ENCODE results near the gene SPATA46. TPM values are rescaled to one million over a fixed set of nuclear protein-coding genes. Genes with fewer than 3 reads are reported as not detected.

SPATA46 gene, protein sequence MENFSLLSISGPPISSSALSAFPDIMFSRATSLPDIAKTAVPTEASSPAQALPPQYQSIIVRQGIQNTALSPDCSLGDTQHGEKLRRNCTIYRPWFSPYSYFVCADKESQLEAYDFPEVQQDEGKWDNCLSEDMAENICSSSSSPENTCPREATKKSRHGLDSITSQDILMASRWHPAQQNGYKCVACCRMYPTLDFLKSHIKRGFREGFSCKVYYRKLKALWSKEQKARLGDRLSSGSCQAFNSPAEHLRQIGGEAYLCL
- total RNA-seq (2011; cell fraction: chromatin; rRNA removed; ENCODE audit: low replicate concordance): not detected in 2 replicates
- total RNA-seq (2011; cell fraction: nucleolus; rRNA removed): not detected in 2 replicates
- total RNA-seq (2011; cell fraction: nucleoplasm; rRNA removed): not detected in 2 replicates
- total RNA-seq (2014; rRNA removed) (not detected in 2 replicates), total RNA-seq (2014; rRNA removed; fragmentation: Illumina TruSeq; extraction: Trizol) (not detected in 2 replicates), total RNA-seq (2015; rRNA removed; fragmentation: Illumina TruSeq; extraction: Trizol) (not detected in 2 replicates), total RNA-seq (2021) (not detected in 2 replicates), polyA plus RNA-seq (2011; rRNA removed) (0.04 TPM in 2 replicates), polyA plus RNA-seq (2014; fragmentation: Illumina TruSeq; extraction: Trizol) (not detected in 2 replicates), polyA plus RNA-seq (2014; fragmentation: Nextera tagmentation; extraction: Ambion mirVana) (under 1 TPM in 1 of 2 experiments, not detected in 1; 0.11 TPM), polyA plus RNA-seq (2014; rRNA removed) (not detected in 2 replicates), polyA minus RNA-seq (2011; rRNA and poly(A)+ RNA removed) (not detected in 2 replicates), Bru-seq, nascent RNA (percentile 15 among the genes with signal in this experiment), BruChase-seq, experiment 1, labeled RNA remaining after a 2-hour chase (percentile 13 among the genes with signal in this experiment), BruChase-seq, experiment 2, labeled RNA remaining after a 6-hour chase (percentile 33 among the genes with signal in this experiment)
- polyA plus RNA-seq (2011; cell fraction: cytosol; rRNA removed): 0.03 TPM in 1 of 2 replicates, not detected in the other
- polyA plus RNA-seq (2011; cell fraction: nucleus; rRNA removed): 0.14 TPM in 1 of 2 replicates, not detected in the other
- polyA plus RNA-seq (2012): 0.15 TPM in 1 of 2 replicates, not detected in the other
- polyA minus RNA-seq (2011; cell fraction: cytosol; rRNA and poly(A)+ RNA removed): not detected in 2 replicates
- not detected in 2 replicates for polyA minus RNA-seq (2011; cell fraction: nucleus; rRNA and poly(A)+ RNA removed)
- long read RNA-seq, experiment 1: 0 reads
- long read RNA-seq, experiment 2, partial matches to known transcripts: 0 of 2 reads
- long read RNA-seq, experiment 2, other reads (novel, unspliced or antisense): 2 of 2 reads
- long read RNA-seq, experiment 3: 0 reads

DNA sequence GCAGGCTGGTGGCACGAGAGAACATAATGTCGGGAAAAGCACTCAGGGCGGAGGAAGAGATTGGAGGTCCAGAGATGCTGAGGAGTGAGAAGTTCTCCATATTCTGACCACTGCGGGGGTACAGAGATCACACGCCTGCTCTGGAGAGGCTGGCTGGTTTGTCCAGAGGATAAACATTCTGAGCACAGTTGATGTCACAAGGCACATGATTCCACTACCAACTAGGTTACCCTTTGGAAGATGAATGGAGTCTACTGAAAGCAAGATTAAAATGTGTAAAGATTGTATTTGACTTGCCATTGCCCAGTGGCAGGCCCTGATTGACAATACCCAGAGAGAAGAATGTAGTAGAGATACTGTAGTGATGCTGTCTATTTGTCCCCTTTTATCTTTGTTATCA is at the start of gene SPATA46:
SPATA46 (minus strand) TSS at position 164 of the 400 bp plus-strand sequence; CDS start at position 100, 64 bp downstream.
- DNase-seq (ENCODE audit: extremely low read depth in 1 of 4, low spot score in 3 of 4) (no peak), ATAC-seq (no peak), FAIRE-seq (no peak)
- Histone ChIP-seq H3K4me1 (replicated peaks in 1 of 2; ENCODE audit: control insufficient read depth in 2 of 2, insufficient read depth in 2 of 2, low read length in 2 of 2) (peaks cover 27 to 54% of the 10 kb centered on the region in 2 experiments), H3K27ac (ENCODE audit: extremely low read depth, low read depth, low read length) (no peak within 1 kb of the TSS), H3K4me3 (no peak within 1 kb of the TSS), H3K4me2 (ENCODE audit: insufficient read depth, low read length) (no peak within 1 kb of the TSS), H3K79me2 (ENCODE audit: control insufficient read depth, insufficient read depth, low read length) (no peaks in the 10 kb centered on the region), H3K9ac (ENCODE audit: insufficient read depth in 1 of 2, low read depth in 2 of 2, low read length in 2 of 2) (no peak within 1 kb of the TSS), H3K9me1 (ENCODE audit: control insufficient read depth, insufficient read depth, low read length) (peaks cover 2% of the 10 kb centered on the region), H3K9me3 (replicated peaks; ENCODE audit: control insufficient read depth, insufficient read depth, low read depth, low read length) (no peaks in the 10 kb centered on the region), H3K36me3 (ENCODE audit: control insufficient read depth, insufficient read depth, low read length) (no peaks in the 10 kb centered on the region), H4K20me1 (replicated peaks; ENCODE audit: control insufficient read depth, insufficient read depth, low read length) (no peaks in the 10 kb centered on the region), H2AFZ (ENCODE audit: low read depth, low read length) (peak within 1 kb of the TSS; percentile 54; the same call in 1 of the 2 replicates), H3K27me3 (ENCODE audit: control insufficient read depth in 2 of 2, insufficient read depth in 2 of 2, low read length in 2 of 2) (no peaks in the 10 kb centered on the region)
- 95% methylated on average over 5 of the region's 5 CpGs for WGBS (ENCODE audit: insufficient coverage, low coverage, missing lambda C conversion rate)
- in situ Hi-C loops (cut with MboI) (no loop called here), intact Hi-C loops (cut with micrococcal nuclease) (no loop called here)
- ChIA-PET POLR2A (interaction anchor here (0.6 kb wide), 1 partner anchor 32 kb away, joined by 3 read pairs; no protein-coding TSS in a partner anchor), CTCF (ENCODE audit: low intra/inter-chr PET ratio) (no interaction called here)
- no TSS peak for BruUV-seq (replicated peaks)
- TF ChIP-seq, protein P1, sequence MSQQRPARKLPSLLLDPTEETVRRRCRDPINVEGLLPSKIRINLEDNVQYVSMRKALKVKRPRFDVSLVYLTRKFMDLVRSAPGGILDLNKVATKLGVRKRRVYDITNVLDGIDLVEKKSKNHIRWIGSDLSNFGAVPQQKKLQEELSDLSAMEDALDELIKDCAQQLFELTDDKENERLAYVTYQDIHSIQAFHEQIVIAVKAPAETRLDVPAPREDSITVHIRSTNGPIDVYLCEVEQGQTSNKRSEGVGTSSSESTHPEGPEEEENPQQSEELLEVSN (IDR thresholded peaks at IDR 0.05; ENCODE audit: borderline replicate concordance in 1 of 2, extremely low read depth in 1 of 2, insufficient read depth in 1 of 2, insufficient read length in 1 of 2, low read depth in 1 of 2, low read length in 1 of 2, poor library complexity in 1 of 2, severe bottlenecking in 1 of 2): no peak
- TF ChIP-seq PURB (CRISPR knock-in tag; IDR thresholded peaks at IDR 0.05; ENCODE audit: low read depth) (no peak), CSDE1 (IDR thresholded peaks at IDR 0.05) (no peak), ZBED1 (IDR thresholded peaks at IDR 0.05) (no peak), ZNF224 (CRISPR knock-in tag; IDR thresholded peaks at IDR 0.05) (no peak), ZFPM2 (CRISPR knock-in tag; IDR thresholded peaks at IDR 0.05) (no peak), CUX1 (CRISPR knock-in tag; IDR thresholded peaks at IDR 0.05) (no peak)
